ENCODE measurements around the gene SS18L1.

The SS18L1 gene

DNA sequence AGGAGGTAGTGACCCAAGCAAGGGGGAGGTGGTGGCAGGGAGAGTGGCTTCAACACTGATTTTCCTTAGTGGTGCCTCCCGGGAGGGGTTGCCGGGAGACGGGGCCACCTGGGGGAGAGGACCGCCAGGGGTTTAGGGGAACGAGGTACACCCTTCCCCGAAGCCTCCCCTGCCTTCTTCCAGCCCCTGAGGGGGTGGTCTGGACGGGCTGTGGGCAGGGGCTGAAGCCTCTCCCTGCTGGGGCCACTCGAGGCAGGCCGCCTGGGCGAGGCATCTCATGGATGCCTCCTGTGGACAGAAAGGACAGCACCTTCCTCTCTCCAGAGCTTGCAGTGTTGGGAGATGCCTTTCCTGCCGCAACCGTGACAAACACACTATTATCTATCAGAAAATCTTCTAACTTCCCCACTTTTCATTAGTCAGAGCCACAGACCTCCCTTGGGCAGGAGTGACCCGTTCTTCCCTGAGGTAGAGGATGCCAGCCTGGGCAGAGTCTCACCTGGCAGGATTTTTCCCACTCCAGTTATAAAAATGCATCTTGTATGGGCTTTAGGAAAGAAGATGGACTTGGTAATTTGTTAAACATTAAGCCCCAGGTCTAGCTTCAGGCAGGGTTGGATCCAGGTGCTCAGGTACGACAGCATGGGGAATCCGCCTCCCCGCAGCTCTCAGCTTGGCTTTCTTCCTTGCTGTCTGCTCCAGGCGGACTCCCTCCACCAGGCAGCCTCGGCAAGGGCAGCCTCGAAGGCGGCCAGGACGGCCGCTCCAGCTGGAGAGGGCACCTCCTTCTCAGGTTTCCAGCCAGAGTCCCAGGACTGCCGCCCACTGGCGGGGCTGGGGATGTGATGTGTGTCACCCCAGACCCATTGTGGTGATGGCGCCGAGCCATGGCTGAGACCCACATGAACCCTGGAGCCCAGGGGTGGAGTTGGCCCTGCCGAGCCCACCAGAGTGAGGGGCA is 65.5 kb downstream of the SS18L1 start:
- TF ChIP-seq, protein P1, sequence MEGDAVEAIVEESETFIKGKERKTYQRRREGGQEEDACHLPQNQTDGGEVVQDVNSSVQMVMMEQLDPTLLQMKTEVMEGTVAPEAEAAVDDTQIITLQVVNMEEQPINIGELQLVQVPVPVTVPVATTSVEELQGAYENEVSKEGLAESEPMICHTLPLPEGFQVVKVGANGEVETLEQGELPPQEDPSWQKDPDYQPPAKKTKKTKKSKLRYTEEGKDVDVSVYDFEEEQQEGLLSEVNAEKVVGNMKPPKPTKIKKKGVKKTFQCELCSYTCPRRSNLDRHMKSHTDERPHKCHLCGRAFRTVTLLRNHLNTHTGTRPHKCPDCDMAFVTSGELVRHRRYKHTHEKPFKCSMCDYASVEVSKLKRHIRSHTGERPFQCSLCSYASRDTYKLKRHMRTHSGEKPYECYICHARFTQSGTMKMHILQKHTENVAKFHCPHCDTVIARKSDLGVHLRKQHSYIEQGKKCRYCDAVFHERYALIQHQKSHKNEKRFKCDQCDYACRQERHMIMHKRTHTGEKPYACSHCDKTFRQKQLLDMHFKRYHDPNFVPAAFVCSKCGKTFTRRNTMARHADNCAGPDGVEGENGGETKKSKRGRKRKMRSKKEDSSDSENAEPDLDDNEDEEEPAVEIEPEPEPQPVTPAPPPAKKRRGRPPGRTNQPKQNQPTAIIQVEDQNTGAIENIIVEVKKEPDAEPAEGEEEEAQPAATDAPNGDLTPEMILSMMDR (conservative IDR thresholded peaks at IDR 0.05; ENCODE audit: low read depth, low read length): peak; percentile 15
- DNase-seq (ENCODE audit: low read depth): no peak
- no peak overlapping the region for H3K4me3 ChIP-seq (ENCODE audit: low read depth, low read length)

DNA sequence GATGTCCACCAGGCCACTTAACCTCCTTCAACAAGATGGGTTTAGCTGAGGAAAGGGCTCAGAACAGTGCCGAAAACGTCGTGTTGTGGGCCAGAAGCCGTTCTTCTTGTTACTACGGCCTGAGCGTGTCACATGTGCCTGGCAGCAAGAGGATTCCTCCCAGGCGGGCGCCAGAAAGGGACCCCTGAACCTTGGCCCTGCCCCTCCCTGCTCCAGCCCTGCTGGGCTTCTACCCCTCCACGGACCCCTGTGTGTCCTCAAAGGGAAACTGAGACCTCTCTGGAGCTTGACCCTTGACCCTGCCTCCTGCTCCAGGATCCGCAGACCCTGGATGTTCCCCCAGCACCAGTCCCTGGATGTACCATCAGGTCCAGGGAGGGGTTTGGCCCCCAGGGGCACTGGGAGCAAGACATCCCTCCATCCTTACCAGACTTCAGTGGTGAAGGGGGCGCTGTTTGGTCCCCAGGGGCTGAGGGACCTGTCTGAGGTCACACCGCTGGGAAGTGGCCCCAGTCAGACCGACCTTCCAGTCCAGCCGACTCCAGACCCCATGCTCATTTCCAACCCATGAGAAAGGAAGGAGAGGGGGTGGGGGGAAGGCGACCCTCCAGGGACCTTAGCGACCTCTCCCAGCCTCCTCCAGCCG is 66.4 kb downstream of the SS18L1 start:
- DNase-seq (ENCODE audit: low read depth): no peak
- H3K4me3 ChIP-seq (ENCODE audit: low read depth, low read length): no peak overlapping the region
- TF ChIP-seq, protein P1 (conservative IDR thresholded peaks at IDR 0.05; ENCODE audit: low read depth, low read length): no peak

DNA sequence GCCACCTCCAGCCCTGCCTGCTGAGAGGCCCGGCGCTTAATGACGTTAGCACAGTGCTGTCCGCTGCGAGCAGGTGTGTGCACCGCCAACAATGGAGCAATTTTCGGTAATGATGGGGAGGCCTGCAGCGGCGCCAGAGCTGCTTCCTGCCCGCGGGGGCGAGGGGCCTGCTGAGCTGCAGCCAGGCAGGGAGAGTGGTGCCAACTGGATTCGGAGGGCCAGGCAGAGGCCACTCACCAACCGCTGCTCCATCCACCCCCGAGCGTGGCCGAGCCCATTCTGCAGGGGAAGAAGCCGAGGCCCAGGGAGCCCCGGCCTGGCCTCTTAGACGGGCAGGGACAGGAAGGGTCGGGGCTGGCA is 66.9 kb downstream of the SS18L1 start:
- H3K4me3 ChIP-seq (ENCODE audit: low read depth, low read length): no peak overlapping the region
- TF ChIP-seq, protein P1 (conservative IDR thresholded peaks at IDR 0.05; ENCODE audit: low read depth, low read length): no peak
- no peak for DNase-seq (ENCODE audit: low read depth)

DNA sequence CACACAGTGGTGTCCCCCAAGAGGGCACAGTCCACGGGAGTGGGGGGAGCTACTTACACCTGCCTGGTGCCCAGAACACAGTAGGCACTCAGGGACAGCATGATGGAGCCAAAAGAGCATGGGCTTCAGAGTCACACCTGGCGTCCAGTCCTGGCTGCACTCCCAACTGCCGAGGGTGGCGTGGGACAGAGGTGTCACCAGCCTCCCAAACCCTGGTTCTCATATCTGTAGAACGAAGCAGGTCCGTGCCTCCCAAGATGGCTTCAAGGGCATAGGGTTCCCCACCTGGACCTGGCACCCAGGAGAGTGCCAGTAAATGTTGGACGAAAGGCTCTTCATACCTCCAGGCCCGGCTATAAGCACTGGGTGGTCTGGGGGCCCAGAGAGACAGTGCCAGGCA is 67.6 kb downstream of the SS18L1 start:
- no peak for DNase-seq (ENCODE audit: low read depth)
- TF ChIP-seq, protein P1 (conservative IDR thresholded peaks at IDR 0.05; ENCODE audit: low read depth, low read length): no peak

DNA sequence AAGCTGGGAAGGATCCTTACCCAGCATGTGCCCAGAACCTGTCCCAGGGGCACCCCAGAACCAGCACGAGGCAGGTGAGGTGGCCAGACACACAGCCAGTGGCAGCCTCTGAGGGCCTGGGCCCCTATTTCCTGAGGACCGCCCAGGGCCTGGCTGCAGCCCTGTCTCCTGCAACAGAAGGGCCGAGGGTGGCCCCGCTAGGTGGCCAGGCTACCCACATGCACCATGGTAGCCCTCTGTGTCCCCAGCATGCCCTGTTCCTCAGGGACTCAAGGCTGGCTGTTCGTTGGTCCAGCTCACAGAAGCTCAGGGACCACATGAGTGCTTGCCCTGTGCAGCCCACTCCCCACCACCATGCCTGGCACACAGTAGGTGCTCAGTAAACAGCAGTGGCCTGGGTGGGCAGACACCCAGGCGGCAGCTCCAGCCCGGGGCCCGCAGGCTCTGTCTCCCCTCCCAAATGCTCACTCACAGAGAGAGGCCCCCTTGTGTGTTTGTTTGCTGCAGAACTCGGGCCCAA is 68.3 kb downstream of the SS18L1 start:
- TF ChIP-seq, protein P1 (conservative IDR thresholded peaks at IDR 0.05; ENCODE audit: low read depth, low read length): no peak
- no peak overlapping the region for H3K4me3 ChIP-seq (ENCODE audit: low read depth, low read length)
- no peak for DNase-seq (ENCODE audit: low read depth)

More for the DNA sequence above, 67.6 kb downstream of the SS18L1 start:
- H3K4me3 ChIP-seq (ENCODE audit: low read depth, low read length): no peak overlapping the region

- DNase-seq (ENCODE audit: low read depth): no peak
- H3K4me3 ChIP-seq (ENCODE audit: low read depth, low read length): no peak overlapping the region
- TF ChIP-seq, protein P1 (conservative IDR thresholded peaks at IDR 0.05; ENCODE audit: low read depth, low read length): no peak
Observed at GRCh38 chr20:62212299-62212698, 68.7 kb downstream of the SS18L1 start.

All from choroid plexus epithelial cell (primary cell).